ENCODE measurements around the gene GPR75.
"Not testable (repeated sequence)": the region's sequence is repeated elsewhere in the genome, so short reads cannot be mapped to it uniquely, and the experiment has no call there.

Gene GPR75

GRCh38 chr2:53843595-53843994 is 16.2 kb downstream of the GPR75 start:
- Histone ChIP-seq H3K36me3 (ENCODE audit: low read depth) (no peaks in the 10 kb centered on the region), H3K4me1 (ENCODE audit: insufficient read depth, poor library complexity, severe bottlenecking) (no peaks in the 10 kb centered on the region), H3K9me3 (ENCODE audit: severe bottlenecking) (no peaks in the 10 kb centered on the region), H3K27me3 (ENCODE audit: insufficient read depth, poor library complexity, severe bottlenecking) (no peaks in the 10 kb centered on the region), H3K4me3 (ENCODE audit: severe bottlenecking) (no peak overlapping the region), H3K27ac (ENCODE audit: poor library complexity, severe bottlenecking) (no peak overlapping the region)
- DNase-seq (ENCODE audit: low spot score) = no peak
- TF ChIP-seq CTCF (IDR thresholded peaks at IDR 0.05; ENCODE audit: poor library complexity, severe bottlenecking) = no peak
- no peak for ATAC-seq (ENCODE audit: low read depth)

- TF ChIP-seq CTCF (IDR thresholded peaks at IDR 0.05; ENCODE audit: poor library complexity, severe bottlenecking) = no peak
- ATAC-seq (ENCODE audit: low read depth) (no peak), DNase-seq (ENCODE audit: low spot score) (no peak)
- no peaks in the 10 kb centered on the region for H3K4me1 ChIP-seq (ENCODE audit: insufficient read depth, poor library complexity, severe bottlenecking)
- no peaks in the 10 kb centered on the region for H3K27me3 ChIP-seq (ENCODE audit: insufficient read depth, poor library complexity, severe bottlenecking)
- no peak overlapping the region for H3K27ac ChIP-seq (ENCODE audit: poor library complexity, severe bottlenecking)
- no peak overlapping the region for H3K4me3 ChIP-seq (ENCODE audit: severe bottlenecking)
- H3K9me3 ChIP-seq (ENCODE audit: severe bottlenecking) = no peaks in the 10 kb centered on the region
- H3K36me3 ChIP-seq (ENCODE audit: low read depth) = no peaks in the 10 kb centered on the region
Measured at GRCh38 chr2:53842891-53843290, 16.9 kb downstream of the GPR75 start.

- not testable (repeated sequence) for DNase-seq (ENCODE audit: low spot score); H3K4me3 ChIP-seq (ENCODE audit: severe bottlenecking); H3K27ac ChIP-seq (ENCODE audit: poor library complexity, severe bottlenecking); H3K27me3 ChIP-seq (ENCODE audit: insufficient read depth, poor library complexity, severe bottlenecking); H3K4me1 ChIP-seq (ENCODE audit: insufficient read depth, poor library complexity, severe bottlenecking); H3K36me3 ChIP-seq (ENCODE audit: low read depth); ATAC-seq (ENCODE audit: low read depth); H3K9me3 ChIP-seq (ENCODE audit: severe bottlenecking)
Measured at GRCh38 chr2:53841651-53842050, 18.1 kb downstream of the GPR75 start.

GRCh38 chr2:53840580-53840979 is 19.2 kb downstream of the GPR75 start:
- DNase-seq (ENCODE audit: low spot score) = no peak
- Histone ChIP-seq H3K4me3 (ENCODE audit: severe bottlenecking) (no peak overlapping the region), H3K27me3 (ENCODE audit: insufficient read depth, poor library complexity, severe bottlenecking) (no peaks in the 10 kb centered on the region), H3K36me3 (ENCODE audit: low read depth) (no peaks in the 10 kb centered on the region), H3K9me3 (ENCODE audit: severe bottlenecking) (no peaks in the 10 kb centered on the region), H3K4me1 (ENCODE audit: insufficient read depth, poor library complexity, severe bottlenecking) (no peaks in the 10 kb centered on the region), H3K27ac (ENCODE audit: poor library complexity, severe bottlenecking) (no peak overlapping the region)
- TF ChIP-seq CTCF (IDR thresholded peaks at IDR 0.05; ENCODE audit: poor library complexity, severe bottlenecking) = no peak
- no peak for ATAC-seq (ENCODE audit: low read depth)

- not testable (repeated sequence) for H3K4me1 ChIP-seq (ENCODE audit: insufficient read depth, poor library complexity, severe bottlenecking); H3K36me3 ChIP-seq (ENCODE audit: low read depth); H3K27me3 ChIP-seq (ENCODE audit: insufficient read depth, poor library complexity, severe bottlenecking); ATAC-seq (ENCODE audit: low read depth); DNase-seq (ENCODE audit: low spot score); H3K4me3 ChIP-seq (ENCODE audit: severe bottlenecking); H3K27ac ChIP-seq (ENCODE audit: poor library complexity, severe bottlenecking); H3K9me3 ChIP-seq (ENCODE audit: severe bottlenecking)
Measured at GRCh38 chr2:53829980-53830290, 29.8 kb downstream of the GPR75 start.

- Histone ChIP-seq H3K27ac (ENCODE audit: poor library complexity, severe bottlenecking) (no peak overlapping the region), H3K9me3 (ENCODE audit: severe bottlenecking) (no peaks in the 10 kb centered on the region), H3K4me1 (ENCODE audit: insufficient read depth, poor library complexity, severe bottlenecking) (no peaks in the 10 kb centered on the region), H3K36me3 (ENCODE audit: low read depth) (no peaks in the 10 kb centered on the region), H3K4me3 (ENCODE audit: severe bottlenecking) (no peak overlapping the region), H3K27me3 (ENCODE audit: insufficient read depth, poor library complexity, severe bottlenecking) (no peaks in the 10 kb centered on the region)
- DNase-seq (ENCODE audit: low spot score) (no peak), ATAC-seq (ENCODE audit: low read depth) (no peak)
- TF ChIP-seq CTCF (IDR thresholded peaks at IDR 0.05; ENCODE audit: poor library complexity, severe bottlenecking) = no peak
Measured at GRCh38 chr2:53829273-53829979, 30.3 kb downstream of the GPR75 start.

Data from RWPE2 (cell line).